Lower lobe of right lung (tissue), 2 donors: ENCODE results near the gene TTC33. TPM values are rescaled to one million over a fixed set of nuclear protein-coding genes. Genes with fewer than 3 reads are reported as not detected.
A peak's percentile ranks its signal among the peaks of the same experiment; 100 is the strongest.

Experiments
- ATAC-seq, 2 donors: fragments of 200-7000 bp; cut with Tn5 transposase; one replicate each; pipeline ENCODE4 v1.9.1; 2020 to 2022; ENCODE audit warnings: mild to moderate bottlenecking in 2 of 2, moderate library complexity in 2 of 2
- DNase-seq: peaks from one replicate; pipeline ENCODE4 v3.0.0-alpha.2; 2020
- H3K27ac ChIP-seq: fragments of 200-600 bp; one replicate; pipeline ENCODE4 v1.8.0; 2022
- H3K27me3 ChIP-seq: fragments of 200-600 bp; one replicate; pipeline ENCODE4 v1.8.0; 2022; ENCODE audit warnings: low read depth
- H3K36me3 ChIP-seq: fragments of 200-600 bp; one replicate; pipeline ENCODE4 v1.8.0; 2022; ENCODE audit warnings: mild to moderate bottlenecking
- H3K4me1 ChIP-seq: fragments of 200-600 bp; one replicate; pipeline ENCODE4 v1.8.0; 2022
- H3K4me3 ChIP-seq: fragments of 200-600 bp; one replicate; pipeline ENCODE4 v1.8.0; 2022; ENCODE audit warnings: mild to moderate bottlenecking
- H3K9me3 ChIP-seq: fragments of 200-600 bp; one replicate; pipeline ENCODE4 v1.8.0; 2022
- intact Hi-C: fragments of 100-400 bp; cut with DNase I; formaldehyde crosslinking; loops from one replicate; pipeline ENCODE4 v1.11.0; 2022
- total RNA-seq: library from RNA; stranded (reverse); fragmentation: NEBNext Ultra II Directional; extraction: Animal tissue kit (Norgen Biotek cat#: 25700); gene quantifications from one replicate; pipeline ENCODE4 v1.2.1, GENCODE V29; 2021
- TF ChIP-seq, protein P1 (sequence below): fragments of 200-600 bp; IDR thresholded peaks from one replicate; pipeline ENCODE4 v1.8.0; 2022; ENCODE audit warnings: antibody characterized with exemption, mild to moderate bottlenecking
- donor health status: DM: no; HTN: yes; CAD: no; lungs with severe emphysema.

Gene TTC33
- total RNA-seq, 1 donor from 2014 or later, result 14.9 TPM

- no peak overlapping the region for H3K27ac ChIP-seq
- DNase-seq (no peak), ATAC-seq (no peak)
- no peaks in the 10 kb centered on the region for H3K4me1 ChIP-seq
- H3K4me3 ChIP-seq, result no peak overlapping the region
- H3K36me3 ChIP-seq, result no peaks in the 10 kb centered on the region
- TF ChIP-seq, protein P1, sequence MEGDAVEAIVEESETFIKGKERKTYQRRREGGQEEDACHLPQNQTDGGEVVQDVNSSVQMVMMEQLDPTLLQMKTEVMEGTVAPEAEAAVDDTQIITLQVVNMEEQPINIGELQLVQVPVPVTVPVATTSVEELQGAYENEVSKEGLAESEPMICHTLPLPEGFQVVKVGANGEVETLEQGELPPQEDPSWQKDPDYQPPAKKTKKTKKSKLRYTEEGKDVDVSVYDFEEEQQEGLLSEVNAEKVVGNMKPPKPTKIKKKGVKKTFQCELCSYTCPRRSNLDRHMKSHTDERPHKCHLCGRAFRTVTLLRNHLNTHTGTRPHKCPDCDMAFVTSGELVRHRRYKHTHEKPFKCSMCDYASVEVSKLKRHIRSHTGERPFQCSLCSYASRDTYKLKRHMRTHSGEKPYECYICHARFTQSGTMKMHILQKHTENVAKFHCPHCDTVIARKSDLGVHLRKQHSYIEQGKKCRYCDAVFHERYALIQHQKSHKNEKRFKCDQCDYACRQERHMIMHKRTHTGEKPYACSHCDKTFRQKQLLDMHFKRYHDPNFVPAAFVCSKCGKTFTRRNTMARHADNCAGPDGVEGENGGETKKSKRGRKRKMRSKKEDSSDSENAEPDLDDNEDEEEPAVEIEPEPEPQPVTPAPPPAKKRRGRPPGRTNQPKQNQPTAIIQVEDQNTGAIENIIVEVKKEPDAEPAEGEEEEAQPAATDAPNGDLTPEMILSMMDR, result no peak
- intact Hi-C loops, result no loop called here
- H3K27me3 ChIP-seq, result no peaks in the 10 kb centered on the region
- no peaks in the 10 kb centered on the region for H3K9me3 ChIP-seq
These were observed 275.8 kb downstream of the TTC33 start for GRCh38 chr5:40479939-40480338.

DNA sequence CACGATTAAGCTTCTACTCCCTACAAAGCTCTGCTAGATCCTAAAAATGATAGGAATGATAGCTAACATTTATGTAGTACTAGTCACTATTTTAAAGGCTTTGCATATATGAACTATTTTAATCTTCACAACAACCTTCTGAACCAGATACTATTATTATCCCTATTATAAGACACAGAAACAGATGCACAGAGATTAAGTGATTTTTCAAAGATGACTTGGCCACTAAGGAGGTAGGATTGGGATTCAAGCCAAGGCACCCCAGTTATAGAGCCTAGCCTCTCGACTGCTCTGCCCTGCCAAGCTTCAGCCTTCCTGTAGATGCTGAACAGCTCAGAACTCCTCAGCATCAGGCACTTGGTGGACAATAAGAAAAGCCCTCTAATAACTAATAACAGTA lies 277.0 kb downstream of the TTC33 start:
- DNase-seq (no peak), ATAC-seq (no peak)
- Histone ChIP-seq H3K4me1 (no peaks in the 10 kb centered on the region), H3K27me3 (no peaks in the 10 kb centered on the region), H3K4me3 (no peak overlapping the region), H3K36me3 (no peaks in the 10 kb centered on the region), H3K27ac (no peak overlapping the region), H3K9me3 (no peaks in the 10 kb centered on the region)
- TF ChIP-seq, protein P1, result no peak
- intact Hi-C loops, result no loop called here

GRCh38 chr5:40477856-40478546 lies 277.8 kb downstream of the TTC33 start:
- Histone ChIP-seq H3K9me3 (no peaks in the 10 kb centered on the region), H3K27me3 (no peaks in the 10 kb centered on the region), H3K27ac (no peak overlapping the region), H3K4me3 (no peak overlapping the region), H3K4me1 (no peaks in the 10 kb centered on the region), H3K36me3 (no peaks in the 10 kb centered on the region)
- TF ChIP-seq, protein P1, result no peak
- DNase-seq (no peak), ATAC-seq (peak in 1 of 2 donors; percentile 39)
- intact Hi-C loops, result no loop called here

DNA sequence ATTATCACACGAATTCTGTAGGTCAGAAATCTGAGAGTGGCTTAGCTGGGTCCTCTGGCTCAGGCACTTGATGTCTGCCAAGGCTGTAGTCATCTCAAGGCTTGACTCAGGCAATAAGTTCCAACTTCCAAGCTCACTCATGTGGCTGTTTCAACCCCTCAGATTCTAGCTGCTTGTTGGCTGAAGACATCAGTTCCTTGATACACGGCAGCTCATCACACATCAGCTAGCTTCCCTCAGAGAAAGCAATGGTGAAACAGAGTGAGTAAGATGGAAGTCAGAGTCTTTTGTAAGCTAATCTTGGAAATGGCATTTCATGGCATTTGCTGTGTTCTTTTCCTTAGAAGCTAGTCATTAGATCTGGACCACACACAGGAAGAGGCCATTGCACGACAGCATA lies 280.2 kb downstream of the TTC33 start:
- intact Hi-C loops, result no loop called here
- H3K4me3 ChIP-seq, result no peak overlapping the region

GRCh38 chr5:40474250-40474649 lies 281.5 kb downstream of the TTC33 start:
- Histone ChIP-seq H3K27ac (no peak overlapping the region), H3K9me3 (no peaks in the 10 kb centered on the region), H3K36me3 (no peaks in the 10 kb centered on the region), H3K4me1 (no peaks in the 10 kb centered on the region), H3K27me3 (no peaks in the 10 kb centered on the region), H3K4me3 (no peak overlapping the region)
- ATAC-seq, result no peak
- no peak for DNase-seq
- TF ChIP-seq, protein P1, result no peak
- intact Hi-C loops, result no loop called here

More for the DNA sequence above, 280.2 kb downstream of the TTC33 start:
- H3K4me1 ChIP-seq, result no peaks in the 10 kb centered on the region
- DNase-seq (no peak), ATAC-seq (no peak)
- TF ChIP-seq, protein P1, result no peak
- H3K27me3 ChIP-seq, result no peaks in the 10 kb centered on the region
- H3K9me3 ChIP-seq, result no peaks in the 10 kb centered on the region
- H3K27ac ChIP-seq, result no peak overlapping the region
- no peaks in the 10 kb centered on the region for H3K36me3 ChIP-seq
